IPS DF 19.7 (cell line): ENCODE data around the gene RPLP1.

Source experiments
- DNase-seq: peaks from one replicate; pipeline ENCODE4 v3.0.0-alpha.2; 2013; ENCODE audit warnings: low read depth, low spot score

The RPLP1 gene

DNA sequence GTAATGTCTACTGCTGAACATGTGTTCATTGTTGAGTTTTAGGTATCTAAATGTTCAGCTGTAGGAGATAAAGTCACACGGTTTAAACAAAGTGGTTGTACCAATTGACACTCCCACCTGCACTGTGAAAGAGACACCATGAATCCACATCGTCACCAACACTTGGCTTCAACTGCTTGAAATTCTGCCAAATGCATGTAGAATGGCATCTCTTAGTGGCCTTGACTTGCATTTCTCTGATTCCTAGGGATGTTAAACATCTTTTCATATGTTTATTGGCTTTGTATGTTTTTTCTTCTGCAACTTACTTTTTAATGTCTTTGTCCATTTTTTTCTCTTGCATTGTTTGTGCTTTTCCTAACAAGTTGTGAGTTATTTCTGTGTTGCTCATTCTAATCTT is 43.4 kb downstream of the RPLP1 start:
- no peak for DNase-seq

DNA sequence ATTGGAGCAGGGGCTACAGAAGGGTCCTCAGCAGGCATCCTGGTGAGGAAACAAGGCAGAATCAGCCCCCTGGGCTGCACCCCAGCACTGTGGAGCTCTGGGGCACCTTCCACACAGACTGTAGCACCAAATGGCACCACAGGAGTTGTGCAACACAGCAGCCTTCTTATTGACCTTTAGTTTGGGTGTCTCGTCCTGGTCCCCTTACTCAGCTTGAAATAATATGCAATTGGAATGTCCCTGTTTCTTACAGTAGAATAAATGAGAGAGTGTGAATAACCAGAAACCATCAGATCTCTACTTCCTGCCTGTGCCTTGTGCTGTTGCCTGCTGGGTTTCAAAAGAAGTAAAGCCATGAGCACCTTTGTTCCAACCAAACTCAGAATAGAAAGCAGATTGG is 44.5 kb downstream of the RPLP1 start:
- no peak for DNase-seq

DNA sequence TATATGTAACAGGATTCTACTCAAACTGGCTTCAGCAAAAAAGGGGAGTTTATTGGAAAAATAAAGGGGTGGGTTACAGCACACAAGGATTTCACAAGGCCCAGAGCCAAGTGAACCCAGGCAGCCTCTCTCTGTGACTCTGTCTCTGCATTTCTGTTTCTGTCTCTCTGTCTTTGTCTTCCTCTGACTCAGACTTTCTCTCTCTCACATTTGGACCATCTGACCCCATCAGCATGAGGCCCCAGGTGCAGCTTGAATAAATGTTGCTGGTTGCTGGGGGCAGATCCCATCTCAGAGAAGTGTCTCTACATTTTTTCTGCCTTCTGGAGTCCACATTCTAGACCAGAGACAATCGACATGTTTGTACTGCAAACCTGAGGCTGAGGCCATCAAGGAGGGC is 45.0 kb downstream of the RPLP1 start:
- no peak for DNase-seq

DNA sequence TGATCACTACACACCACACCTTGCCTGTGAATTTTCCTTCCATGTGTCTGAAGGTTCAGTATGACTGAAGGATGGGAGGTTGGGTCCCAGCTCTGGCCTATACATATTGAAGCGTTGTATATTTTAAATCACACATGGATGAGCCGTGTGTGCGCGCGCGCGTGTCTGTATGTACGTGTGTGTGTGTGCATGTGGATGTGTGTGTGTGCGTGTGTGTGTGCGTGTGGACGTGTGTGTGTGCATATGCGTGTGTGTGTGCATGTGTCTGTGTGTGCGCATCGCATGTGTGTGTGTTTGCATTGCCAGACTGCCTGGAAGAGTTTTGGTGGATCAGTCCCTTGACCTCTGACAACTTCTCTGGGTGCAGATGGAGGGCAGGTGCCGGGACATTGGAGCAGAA is 45.7 kb downstream of the RPLP1 start:
- DNase-seq, result no peak

DNA sequence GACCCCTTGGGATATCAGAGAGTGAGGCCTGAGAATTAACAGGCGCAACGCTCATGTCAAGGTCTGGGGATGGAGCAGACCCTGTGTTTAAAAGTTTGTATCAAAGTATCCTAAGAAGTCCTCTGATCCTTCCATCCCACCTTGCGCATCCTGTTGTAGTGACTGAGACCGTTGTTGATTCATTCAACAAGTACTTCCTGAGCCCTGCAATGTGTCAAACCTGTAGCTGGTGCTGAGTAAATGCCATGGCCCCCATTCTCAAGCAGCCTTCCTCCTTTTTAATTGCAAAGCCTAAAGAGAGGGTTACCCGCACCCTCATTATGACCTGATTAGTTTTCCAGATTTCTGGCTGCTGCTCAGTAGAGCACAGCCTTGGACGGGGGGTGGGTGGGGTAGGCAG is 46.4 kb downstream of the RPLP1 start:
- no peak for DNase-seq

DNA sequence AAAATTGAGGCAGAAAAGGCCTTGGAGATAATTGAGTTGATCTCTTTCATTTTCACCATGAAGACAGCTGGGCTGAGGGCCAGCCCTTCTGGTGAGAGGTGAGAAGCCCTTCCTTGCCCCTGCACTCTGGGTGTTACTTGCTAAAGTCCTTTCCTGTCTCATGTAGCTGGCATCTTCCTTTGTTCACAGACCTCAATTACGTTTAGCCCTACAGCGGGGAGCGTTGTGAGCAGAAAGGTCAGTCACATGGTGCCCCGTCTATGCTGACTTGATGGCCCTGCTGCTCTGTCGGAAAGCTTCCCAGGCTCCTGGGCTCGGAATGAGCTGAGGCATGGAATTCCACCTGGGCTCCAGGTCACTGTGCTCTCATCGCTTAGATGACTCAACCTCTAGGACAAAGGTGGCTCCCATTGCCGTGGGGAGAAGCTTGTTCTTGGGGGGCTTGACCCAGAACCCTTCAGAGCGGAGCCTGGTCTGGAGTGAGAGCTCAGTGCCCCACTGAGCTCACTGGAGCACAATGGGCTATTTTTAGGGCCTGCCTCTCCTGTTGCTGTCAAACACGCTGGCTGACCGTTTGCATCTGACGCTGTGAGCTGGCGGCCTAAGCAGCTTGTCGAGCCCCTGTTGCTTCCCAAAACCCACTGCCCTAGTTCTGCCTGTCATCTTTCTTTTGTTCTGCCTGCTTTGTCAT is 47.0 kb downstream of the RPLP1 start:
- no peak for DNase-seq

DNA sequence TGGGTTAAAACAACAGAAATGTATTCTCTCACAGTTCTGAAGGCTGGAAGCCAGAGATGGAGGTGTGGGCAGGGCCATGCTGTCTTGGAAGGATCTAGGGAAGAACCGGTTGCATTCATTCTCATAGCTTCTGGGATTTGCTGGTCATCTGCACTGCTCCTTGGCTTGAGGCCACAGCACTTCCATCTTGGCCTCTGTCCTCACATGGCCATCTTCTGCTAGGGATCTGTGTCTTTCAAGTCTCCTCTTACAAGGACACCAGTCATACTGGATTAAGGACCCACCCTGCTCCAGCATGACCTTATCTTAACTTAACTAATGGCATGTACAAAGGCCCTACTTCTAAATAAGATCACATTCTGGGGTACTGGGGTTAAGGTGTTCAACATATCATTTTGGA is 47.7 kb downstream of the RPLP1 start:
- no peak for DNase-seq

DNA sequence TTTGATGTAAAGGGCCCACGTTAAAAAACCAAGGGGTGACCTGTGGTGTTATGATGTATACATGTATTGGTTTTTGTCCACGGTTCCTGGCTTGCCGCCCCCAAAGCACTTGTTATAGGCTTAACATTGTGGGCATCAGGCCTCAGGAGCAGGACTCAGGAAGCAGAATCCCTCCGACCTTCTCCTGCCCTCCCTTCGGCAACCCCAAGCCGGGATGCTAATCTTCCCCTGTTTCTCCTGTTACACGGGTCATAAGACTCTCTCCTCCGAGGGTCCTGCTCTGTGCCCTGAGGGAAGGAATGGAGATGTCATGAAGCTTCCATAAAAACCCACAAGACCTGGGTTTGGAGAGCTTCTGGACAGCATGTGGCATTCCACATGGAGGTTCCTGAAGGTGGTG is 48.8 kb downstream of the RPLP1 start:
- DNase-seq, result no peak

DNA sequence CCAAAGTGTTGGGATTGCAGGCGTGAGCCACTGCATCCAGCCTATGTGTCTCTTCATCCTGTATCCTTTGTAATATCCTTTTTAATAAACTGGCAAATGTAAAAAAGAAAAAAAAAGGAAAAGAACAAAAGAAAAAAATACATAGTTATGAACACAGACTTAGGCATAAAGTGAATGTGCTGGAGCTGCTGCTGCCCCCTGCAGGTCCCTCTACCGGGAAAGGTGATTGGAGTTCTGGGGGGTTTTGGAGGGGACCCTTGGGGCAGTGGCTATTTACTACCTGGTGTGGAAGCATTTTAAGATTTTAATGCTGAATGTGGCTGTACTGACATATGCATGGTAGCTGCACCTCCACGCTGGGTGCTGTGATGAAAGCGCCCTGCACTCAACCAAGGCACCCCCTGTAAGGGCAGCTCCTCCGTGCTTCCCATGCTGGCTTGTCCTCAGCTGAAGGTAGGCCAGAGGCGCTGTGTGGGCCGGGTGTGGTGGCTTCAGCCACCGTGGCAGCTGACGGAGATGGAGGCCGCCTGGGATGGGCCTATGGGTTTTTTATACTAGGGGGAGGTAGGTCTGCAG is 49.9 kb downstream of the RPLP1 start:
- DNase-seq, result no peak

DNA sequence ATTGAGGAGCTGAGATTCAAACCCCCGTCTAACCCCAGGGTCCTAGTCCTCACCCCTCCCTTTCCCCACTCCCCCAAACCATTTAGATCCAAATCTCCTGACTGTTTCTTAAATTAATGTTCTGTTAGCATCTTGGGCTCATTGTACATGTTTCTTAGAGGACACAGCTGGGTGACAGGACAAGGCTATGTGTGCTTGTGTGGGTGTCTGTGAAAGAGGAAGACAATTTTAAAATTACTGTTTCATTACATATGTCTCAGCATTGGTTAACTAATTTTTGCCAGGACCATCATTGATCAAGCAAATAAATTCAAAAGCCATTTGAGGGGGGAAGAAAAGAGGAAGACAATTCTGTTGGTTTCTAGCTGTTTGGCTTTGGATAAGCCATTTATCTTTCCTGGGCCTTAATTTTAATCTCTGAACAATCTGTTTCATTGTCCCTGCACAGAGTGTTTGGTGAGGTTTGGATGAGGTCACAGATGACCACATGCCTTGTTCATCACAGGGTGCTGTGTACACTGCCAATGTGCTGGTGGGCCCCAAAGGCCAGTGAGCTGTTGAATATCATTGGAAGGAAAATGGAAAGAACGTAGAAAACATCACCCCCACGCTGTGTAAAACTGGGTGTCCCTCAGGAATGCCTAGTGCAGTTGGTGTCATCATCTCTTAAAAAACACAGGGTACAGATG is 51.9 kb downstream of the RPLP1 start:
- no peak for DNase-seq
